DOHH2 (cell line): ENCODE results near the gene RALGAPB.

Experiments
- EZH2phosphoT487 ChIP-seq: fragments of 200-600 bp; sonication (generic); IDR thresholded peaks from 2 replicates; pipeline ENCODE4 v1.6.1; 2017; ENCODE audit warnings: borderline replicate concordance, mild to moderate bottlenecking, antibody characterized with exemption, low read length, moderate library complexity, mixed read lengths
- TF ChIP-seq, protein P1 (sequence below): fragments of 200-600 bp; sonication (generic); IDR thresholded peaks from one replicate; pipeline ENCODE4 v1.5.1; 2014; ENCODE audit warnings: antibody characterized with exemption, mild to moderate bottlenecking, low read depth, low read length; ENCODE audit not compliant: poor library complexity, severe bottlenecking

DNA sequence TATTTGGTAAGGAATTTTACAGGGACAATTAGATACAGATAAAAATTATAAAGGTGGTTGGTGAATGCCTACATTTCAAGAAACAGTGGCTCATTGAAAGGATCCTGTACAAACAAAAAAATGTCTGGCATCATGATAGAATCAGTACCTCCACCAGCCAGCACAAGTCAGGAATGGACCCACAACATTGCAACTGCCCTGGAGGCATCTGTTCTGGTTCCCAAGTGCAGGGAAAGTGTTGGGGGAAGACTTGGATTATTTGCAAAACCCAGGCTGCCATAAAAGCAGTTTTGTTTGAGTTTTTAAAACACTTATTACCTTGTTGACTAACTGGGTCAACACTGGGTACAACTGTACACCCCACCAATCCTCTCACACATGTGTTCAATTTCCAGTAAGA is 153.3 kb downstream of the RALGAPB start:
- TF ChIP-seq, protein P1, sequence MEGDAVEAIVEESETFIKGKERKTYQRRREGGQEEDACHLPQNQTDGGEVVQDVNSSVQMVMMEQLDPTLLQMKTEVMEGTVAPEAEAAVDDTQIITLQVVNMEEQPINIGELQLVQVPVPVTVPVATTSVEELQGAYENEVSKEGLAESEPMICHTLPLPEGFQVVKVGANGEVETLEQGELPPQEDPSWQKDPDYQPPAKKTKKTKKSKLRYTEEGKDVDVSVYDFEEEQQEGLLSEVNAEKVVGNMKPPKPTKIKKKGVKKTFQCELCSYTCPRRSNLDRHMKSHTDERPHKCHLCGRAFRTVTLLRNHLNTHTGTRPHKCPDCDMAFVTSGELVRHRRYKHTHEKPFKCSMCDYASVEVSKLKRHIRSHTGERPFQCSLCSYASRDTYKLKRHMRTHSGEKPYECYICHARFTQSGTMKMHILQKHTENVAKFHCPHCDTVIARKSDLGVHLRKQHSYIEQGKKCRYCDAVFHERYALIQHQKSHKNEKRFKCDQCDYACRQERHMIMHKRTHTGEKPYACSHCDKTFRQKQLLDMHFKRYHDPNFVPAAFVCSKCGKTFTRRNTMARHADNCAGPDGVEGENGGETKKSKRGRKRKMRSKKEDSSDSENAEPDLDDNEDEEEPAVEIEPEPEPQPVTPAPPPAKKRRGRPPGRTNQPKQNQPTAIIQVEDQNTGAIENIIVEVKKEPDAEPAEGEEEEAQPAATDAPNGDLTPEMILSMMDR, result no peak
- no peak for TF ChIP-seq EZH2phosphoT487
